ENCODE measurements around the gene SLC25A45.

The SLC25A45 gene

DNA sequence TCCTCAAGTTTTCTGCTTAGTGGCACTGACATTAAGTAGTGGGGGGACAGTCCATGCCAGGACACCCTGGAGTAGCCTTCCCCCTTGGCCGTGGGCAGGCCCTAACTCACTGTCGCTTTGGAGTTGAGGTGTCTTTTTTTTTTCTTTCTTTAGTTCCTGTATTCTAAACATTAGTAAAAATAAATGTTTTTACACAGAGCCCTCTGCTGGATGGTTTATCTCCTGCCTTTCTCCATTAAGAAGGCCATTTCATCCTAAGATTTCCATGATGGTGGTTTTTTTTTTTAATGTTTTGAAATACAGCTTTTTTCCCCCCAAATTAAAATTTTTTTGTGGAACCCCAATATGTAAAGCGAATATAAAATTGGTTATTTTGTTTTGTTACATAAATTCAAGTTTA, 29.7 kb downstream of the SLC25A45 start:
- POLR2A ChIA-PET, result interaction anchor here (1.9 to 5.7 kb wide), 3 partner anchors 19 to 91 kb away, joined by 7 to 46 read pairs (median 10); partner anchors contain the start of genes DPF2, NEAT1 and POLA2

GRCh38 chr11:65351511-65351910, 30.9 kb downstream of the SLC25A45 start:
- no peak for DNase-seq (ENCODE audit: extremely low spot score)
- ChIA-PET POLR2A (interaction anchor here (1.5 to 5.7 kb wide), 4 partner anchors 18 to 89 kb away, joined by 5 to 46 read pairs (median 8); partner anchors contain the start of genes DPF2, NEAT1 and POLA2), CTCF (interaction anchor here (0.6 to 1.5 kb wide), 3 partner anchors 22 to 119 kb away, joined by 3 to 5 read pairs (median 4); partner anchors contain the start of gene CDC42EP2)
- no peak for TF ChIP-seq ARNT (IDR thresholded peaks at IDR 0.05)
- TF ChIP-seq BHLHE40 (IDR thresholded peaks at IDR 0.05; ENCODE audit: borderline replicate concordance), result no peak
- no peak for TF ChIP-seq ZNF384 (IDR thresholded peaks at IDR 0.05)
- TF ChIP-seq CTBP1 (IDR thresholded peaks at IDR 0.05; ENCODE audit: borderline replicate concordance), result no peak
- TF ChIP-seq, protein P1, sequence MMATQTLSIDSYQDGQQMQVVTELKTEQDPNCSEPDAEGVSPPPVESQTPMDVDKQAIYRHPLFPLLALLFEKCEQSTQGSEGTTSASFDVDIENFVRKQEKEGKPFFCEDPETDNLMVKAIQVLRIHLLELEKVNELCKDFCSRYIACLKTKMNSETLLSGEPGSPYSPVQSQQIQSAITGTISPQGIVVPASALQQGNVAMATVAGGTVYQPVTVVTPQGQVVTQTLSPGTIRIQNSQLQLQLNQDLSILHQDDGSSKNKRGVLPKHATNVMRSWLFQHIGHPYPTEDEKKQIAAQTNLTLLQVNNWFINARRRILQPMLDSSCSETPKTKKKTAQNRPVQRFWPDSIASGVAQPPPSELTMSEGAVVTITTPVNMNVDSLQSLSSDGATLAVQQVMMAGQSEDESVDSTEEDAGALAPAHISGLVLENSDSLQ (IDR thresholded peaks at IDR 0.05), result no peak
- TF ChIP-seq TARDBP (IDR thresholded peaks at IDR 0.05), result no peak
- no peak for TF ChIP-seq HDGF (IDR thresholded peaks at IDR 0.05; ENCODE audit: borderline replicate concordance)
- no peak for TF ChIP-seq L3MBTL2 (conservative IDR thresholded peaks at IDR 0.05)
- TF ChIP-seq FOXA1 (IDR thresholded peaks at IDR 0.05), result no peak
- no peak for TF ChIP-seq NFRKB (IDR thresholded peaks at IDR 0.05)
- TF ChIP-seq FOXM1 (IDR thresholded peaks at IDR 0.05; ENCODE audit: borderline replicate concordance), result no peak
- TF ChIP-seq SUZ12 (IDR thresholded peaks at IDR 0.05), result no peak

More for the DNA sequence above, 29.7 kb downstream of the SLC25A45 start:
- no peak for DNase-seq (ENCODE audit: extremely low spot score)
- TF ChIP-seq LEF1 (IDR thresholded peaks at IDR 0.05; ENCODE audit: borderline replicate concordance) (no peak), SP1 (IDR thresholded peaks at IDR 0.05) (no peak), SUZ12 (IDR thresholded peaks at IDR 0.05) (no peak), BHLHE40 (IDR thresholded peaks at IDR 0.05; ENCODE audit: borderline replicate concordance) (no peak), ELF4 (IDR thresholded peaks at IDR 0.05) (no peak), L3MBTL2 (conservative IDR thresholded peaks at IDR 0.05) (no peak), ZNF384 (IDR thresholded peaks at IDR 0.05) (no peak)
- TF ChIP-seq, protein P1 (IDR thresholded peaks at IDR 0.05), result no peak
- CTCF ChIA-PET, result interaction anchor here (0.6 to 1.0 kb wide), 6 partner anchors 38 to 1101 kb away, joined by 3 to 6 read pairs (median 3); partner anchors contain the start of gene CDC42EP2

- CTCF ChIA-PET, result no interaction called here
- TF ChIP-seq FOXK2 (IDR thresholded peaks at IDR 0.05) (no peak), NFRKB (IDR thresholded peaks at IDR 0.05) (no peak), LEF1 (IDR thresholded peaks at IDR 0.05; ENCODE audit: borderline replicate concordance) (no peak), ZNF384 (IDR thresholded peaks at IDR 0.05) (no peak), ARNT (IDR thresholded peaks at IDR 0.05) (no peak), HDGF (IDR thresholded peaks at IDR 0.05; ENCODE audit: borderline replicate concordance) (no peak), L3MBTL2 (conservative IDR thresholded peaks at IDR 0.05) (no peak), FOXM1 (IDR thresholded peaks at IDR 0.05; ENCODE audit: borderline replicate concordance) (no peak)
- TF ChIP-seq, protein P1 (IDR thresholded peaks at IDR 0.05), result no peak
- no peak for DNase-seq (ENCODE audit: extremely low spot score)
- POLR2A ChIA-PET, result no interaction called here
Measured at GRCh38 chr11:65341856-65342255, 40.6 kb downstream of the SLC25A45 start.

DNA sequence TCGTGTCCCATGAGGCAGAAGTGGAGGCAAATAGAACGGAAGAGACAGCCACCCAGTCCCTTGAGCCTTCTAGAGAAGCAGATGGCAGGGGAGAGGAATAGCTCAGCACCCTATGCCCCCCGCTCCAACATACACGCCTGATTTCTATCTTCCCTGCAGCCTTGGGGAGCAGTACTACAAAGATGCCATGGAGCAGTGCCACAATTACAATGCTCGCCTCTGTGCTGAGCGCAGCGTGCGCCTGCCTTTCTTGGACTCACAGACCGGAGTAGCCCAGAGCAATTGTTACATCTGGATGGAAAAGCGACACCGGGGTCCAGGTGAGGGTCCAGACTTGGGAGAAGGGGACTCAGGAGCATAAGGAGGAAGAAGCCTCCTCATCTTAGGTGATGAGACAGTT, 42.2 kb downstream of the SLC25A45 start:
- POLR2A ChIA-PET, result interaction anchor here (0.6 kb wide), 1 partner anchor 79 kb away, joined by 3 read pairs; the partner anchor contains the start of gene POLA2
- CTCF ChIA-PET, result no interaction called here
- DNase-seq (ENCODE audit: extremely low spot score), result no peak
- TF ChIP-seq FOXK2 (IDR thresholded peaks at IDR 0.05) (no peak), SUZ12 (IDR thresholded peaks at IDR 0.05) (no peak), TARDBP (IDR thresholded peaks at IDR 0.05) (no peak), ZNF384 (IDR thresholded peaks at IDR 0.05) (no peak), NFRKB (IDR thresholded peaks at IDR 0.05) (no peak), BHLHE40 (IDR thresholded peaks at IDR 0.05; ENCODE audit: borderline replicate concordance) (no peak), ARNT (IDR thresholded peaks at IDR 0.05) (no peak), FOXA1 (IDR thresholded peaks at IDR 0.05) (no peak), ELF4 (IDR thresholded peaks at IDR 0.05) (no peak), HDGF (IDR thresholded peaks at IDR 0.05; ENCODE audit: borderline replicate concordance) (no peak), SP1 (IDR thresholded peaks at IDR 0.05) (no peak), FOXM1 (IDR thresholded peaks at IDR 0.05; ENCODE audit: borderline replicate concordance) (no peak), CTBP1 (IDR thresholded peaks at IDR 0.05; ENCODE audit: borderline replicate concordance) (no peak), L3MBTL2 (conservative IDR thresholded peaks at IDR 0.05) (no peak), LEF1 (IDR thresholded peaks at IDR 0.05; ENCODE audit: borderline replicate concordance) (no peak)
- TF ChIP-seq, protein P1 (IDR thresholded peaks at IDR 0.05), result no peak

DNA sequence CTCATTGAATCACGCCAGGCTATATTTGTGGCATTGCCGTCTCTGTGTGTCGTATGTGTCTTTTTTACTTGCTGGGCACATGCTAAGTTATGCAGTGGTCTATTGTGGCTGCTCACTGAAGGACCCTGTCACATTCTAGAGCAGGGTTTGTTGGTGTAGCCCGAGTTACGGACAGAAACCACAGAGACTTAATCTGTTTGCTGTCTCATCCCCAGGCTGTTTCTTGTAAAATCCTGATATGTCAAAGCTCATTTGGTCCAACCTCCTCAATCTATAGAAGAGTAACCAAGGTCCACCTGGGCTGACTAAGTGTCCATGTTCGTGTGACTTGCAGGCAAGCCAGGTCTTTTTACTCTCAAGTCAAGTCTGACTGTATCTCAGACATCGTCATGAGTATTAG, 43.8 kb downstream of the SLC25A45 start:
- TF ChIP-seq CTBP1 (IDR thresholded peaks at IDR 0.05; ENCODE audit: borderline replicate concordance) (no peak), FOXA1 (IDR thresholded peaks at IDR 0.05) (no peak), SP1 (IDR thresholded peaks at IDR 0.05) (no peak), HDGF (IDR thresholded peaks at IDR 0.05; ENCODE audit: borderline replicate concordance) (no peak), FOXK2 (IDR thresholded peaks at IDR 0.05) (no peak), FOXM1 (IDR thresholded peaks at IDR 0.05; ENCODE audit: borderline replicate concordance) (no peak), ZNF384 (IDR thresholded peaks at IDR 0.05) (no peak), LEF1 (IDR thresholded peaks at IDR 0.05; ENCODE audit: borderline replicate concordance) (no peak), SUZ12 (IDR thresholded peaks at IDR 0.05) (no peak)
- POLR2A ChIA-PET, result interaction anchor here (0.9 to 1.8 kb wide), 2 partner anchors 11 to 85 kb away, joined by 4 read pairs; no protein-coding TSS in a partner anchor
- CTCF ChIA-PET, result interaction anchor here (1.3 kb wide), 1 partner anchor 9 kb away, joined by 5 read pairs; no protein-coding TSS in a partner anchor
- DNase-seq (ENCODE audit: extremely low spot score), result no peak

Measured in HEK293T (cell line).